ENCODE measurements around the gene DOK5.

The DOK5 gene

GRCh38 chr20:54535746-54536145, 60.4 kb downstream of the DOK5 start:
- Histone ChIP-seq H3K36me3 (ENCODE audit: insufficient read depth, low read length) (no peaks in the 10 kb centered on the region), H3K4me3 (ENCODE audit: low read length, poor library complexity, severe bottlenecking) (no peak overlapping the region), H3F3A (ENCODE audit: low read depth) (no peaks in the 10 kb centered on the region), H3K79me2 (ENCODE audit: insufficient read depth, low read length) (no peaks in the 10 kb centered on the region), H3K4me2 (ENCODE audit: low read depth, low read length, poor library complexity, severe bottlenecking) (no peak overlapping the region), H3K9ac (ENCODE audit: low read depth, low read length, poor library complexity, severe bottlenecking) (no peak overlapping the region), H2AFZ (ENCODE audit: low read length) (no peak overlapping the region), H4K20me1 (ENCODE audit: insufficient read depth, low read length, poor library complexity, severe bottlenecking) (no peaks in the 10 kb centered on the region), H3K4me1 (ENCODE audit: insufficient read depth, low read length, poor library complexity, severe bottlenecking) (no peaks in the 10 kb centered on the region), H3K9me2 (replicated peaks; ENCODE audit: low read depth, low read length) (no peaks in the 10 kb centered on the region), H3K9me3 (ENCODE audit: insufficient read depth, low read depth, low read length) (no peaks in the 10 kb centered on the region), H3K27me3 (ENCODE audit: insufficient read depth, low read length, poor library complexity, severe bottlenecking) (no peaks in the 10 kb centered on the region)
- no peak for TF ChIP-seq EZH2phosphoT487 (IDR thresholded peaks at IDR 0.05; ENCODE audit: borderline replicate concordance)
- TF ChIP-seq, protein P1, sequence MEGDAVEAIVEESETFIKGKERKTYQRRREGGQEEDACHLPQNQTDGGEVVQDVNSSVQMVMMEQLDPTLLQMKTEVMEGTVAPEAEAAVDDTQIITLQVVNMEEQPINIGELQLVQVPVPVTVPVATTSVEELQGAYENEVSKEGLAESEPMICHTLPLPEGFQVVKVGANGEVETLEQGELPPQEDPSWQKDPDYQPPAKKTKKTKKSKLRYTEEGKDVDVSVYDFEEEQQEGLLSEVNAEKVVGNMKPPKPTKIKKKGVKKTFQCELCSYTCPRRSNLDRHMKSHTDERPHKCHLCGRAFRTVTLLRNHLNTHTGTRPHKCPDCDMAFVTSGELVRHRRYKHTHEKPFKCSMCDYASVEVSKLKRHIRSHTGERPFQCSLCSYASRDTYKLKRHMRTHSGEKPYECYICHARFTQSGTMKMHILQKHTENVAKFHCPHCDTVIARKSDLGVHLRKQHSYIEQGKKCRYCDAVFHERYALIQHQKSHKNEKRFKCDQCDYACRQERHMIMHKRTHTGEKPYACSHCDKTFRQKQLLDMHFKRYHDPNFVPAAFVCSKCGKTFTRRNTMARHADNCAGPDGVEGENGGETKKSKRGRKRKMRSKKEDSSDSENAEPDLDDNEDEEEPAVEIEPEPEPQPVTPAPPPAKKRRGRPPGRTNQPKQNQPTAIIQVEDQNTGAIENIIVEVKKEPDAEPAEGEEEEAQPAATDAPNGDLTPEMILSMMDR (conservative IDR thresholded peaks at IDR 0.05; ENCODE audit: low read length): no peak

DNA sequence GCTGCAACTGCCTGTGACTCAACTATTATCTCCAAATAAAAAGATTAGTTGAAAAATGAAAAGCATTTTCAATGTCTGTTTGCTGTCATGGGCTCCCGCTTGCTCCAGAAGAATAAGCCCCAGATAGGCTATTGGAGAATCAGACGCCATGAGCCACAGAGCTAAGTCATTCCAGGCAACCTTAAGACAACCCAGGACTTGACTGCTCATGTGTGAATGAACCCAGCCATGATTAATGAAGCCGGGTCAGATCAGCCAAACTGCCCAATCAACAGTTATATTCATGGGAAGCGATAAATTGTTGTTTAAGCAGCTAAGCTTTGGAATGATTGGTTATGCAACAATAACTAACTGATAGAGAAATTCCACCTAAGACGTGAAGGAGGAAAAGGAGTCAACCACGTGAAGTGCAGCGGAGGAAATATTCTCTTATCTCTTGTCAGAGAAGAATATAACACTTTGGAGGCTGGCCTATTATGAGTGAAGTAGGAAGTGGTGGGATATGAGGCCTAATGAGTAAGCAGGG, 64.2 kb downstream of the DOK5 start:
- no peak overlapping the region for H3K9ac ChIP-seq (ENCODE audit: low read depth, low read length, poor library complexity, severe bottlenecking)
- no peaks in the 10 kb centered on the region for H3F3A ChIP-seq (ENCODE audit: low read depth)
- H3K36me3 ChIP-seq (ENCODE audit: insufficient read depth, low read length): no peaks in the 10 kb centered on the region
- H3K9me3 ChIP-seq (ENCODE audit: insufficient read depth, low read depth, low read length): no peaks in the 10 kb centered on the region
- no peaks in the 10 kb centered on the region for H3K9me2 ChIP-seq (replicated peaks; ENCODE audit: low read depth, low read length)
- no peak overlapping the region for H2AFZ ChIP-seq (ENCODE audit: low read length)
- no peak for TF ChIP-seq EZH2phosphoT487 (IDR thresholded peaks at IDR 0.05; ENCODE audit: borderline replicate concordance)
- TF ChIP-seq, protein P1 (conservative IDR thresholded peaks at IDR 0.05; ENCODE audit: low read length): no peak
- H3K27me3 ChIP-seq (ENCODE audit: insufficient read depth, low read length, poor library complexity, severe bottlenecking): no peaks in the 10 kb centered on the region
- no peak overlapping the region for H3K4me3 ChIP-seq (ENCODE audit: low read length, poor library complexity, severe bottlenecking)
- H3K4me2 ChIP-seq (ENCODE audit: low read depth, low read length, poor library complexity, severe bottlenecking): no peak overlapping the region
- no peaks in the 10 kb centered on the region for H3K4me1 ChIP-seq (ENCODE audit: insufficient read depth, low read length, poor library complexity, severe bottlenecking)
- no peaks in the 10 kb centered on the region for H4K20me1 ChIP-seq (ENCODE audit: insufficient read depth, low read length, poor library complexity, severe bottlenecking)
- no peaks in the 10 kb centered on the region for H3K79me2 ChIP-seq (ENCODE audit: insufficient read depth, low read length)

GRCh38 chr20:54543369-54543768, 68.0 kb downstream of the DOK5 start:
- H3K4me2 ChIP-seq (ENCODE audit: low read depth, low read length, poor library complexity, severe bottlenecking): no peak overlapping the region
- no peaks in the 10 kb centered on the region for H3K9me3 ChIP-seq (ENCODE audit: insufficient read depth, low read depth, low read length)
- H3K4me1 ChIP-seq (ENCODE audit: insufficient read depth, low read length, poor library complexity, severe bottlenecking): no peaks in the 10 kb centered on the region
- H3K27me3 ChIP-seq (ENCODE audit: insufficient read depth, low read length, poor library complexity, severe bottlenecking): no peaks in the 10 kb centered on the region
- no peaks in the 10 kb centered on the region for H4K20me1 ChIP-seq (ENCODE audit: insufficient read depth, low read length, poor library complexity, severe bottlenecking)
- no peak for TF ChIP-seq EZH2phosphoT487 (IDR thresholded peaks at IDR 0.05; ENCODE audit: borderline replicate concordance)
- TF ChIP-seq, protein P1 (conservative IDR thresholded peaks at IDR 0.05; ENCODE audit: low read length): no peak
- no peaks in the 10 kb centered on the region for H3K36me3 ChIP-seq (ENCODE audit: insufficient read depth, low read length)
- no peaks in the 10 kb centered on the region for H3K9me2 ChIP-seq (replicated peaks; ENCODE audit: low read depth, low read length)
- H3F3A ChIP-seq (ENCODE audit: low read depth): no peaks in the 10 kb centered on the region
- H3K79me2 ChIP-seq (ENCODE audit: insufficient read depth, low read length): no peaks in the 10 kb centered on the region
- no peak overlapping the region for H3K9ac ChIP-seq (ENCODE audit: low read depth, low read length, poor library complexity, severe bottlenecking)
- H2AFZ ChIP-seq (ENCODE audit: low read length): no peak overlapping the region
- no peak overlapping the region for H3K4me3 ChIP-seq (ENCODE audit: low read length, poor library complexity, severe bottlenecking)

All from Loucy (cell line).